Heart right ventricle (tissue), 16 donors: ENCODE measurements around the gene GPSM1. TPM values are rescaled to one million over a fixed set of nuclear protein-coding genes. Genes with fewer than 3 reads are reported as not detected.

Experiments
- ATAC-seq, 8 donors: fragments of 200-7000 bp; cut with Tn5 transposase; one replicate each; pipeline ENCODE4 v1.9.1; 2020; ENCODE audit warnings: mild to moderate bottlenecking in 8 of 8, moderate library complexity in 8 of 8, moderate number of reproducible peaks in 1 of 8
- DNase-seq, 2 donors: peaks; one replicate each; pipeline ENCODE4 v3.0.0-alpha.2; 2020
- H3K27ac ChIP-seq, 10 donors: fragments of 200-600 bp; sonication (generic) in 2 of 10; one replicate each; pipeline versions ENCODE4 v1.5.0 to v1.8.0; 2020 to 2022; ENCODE audit warnings: mild to moderate bottlenecking in 3 of 10
- H3K27me3 ChIP-seq, 7 donors: fragments of 200-600 bp; one replicate each; pipeline ENCODE4 v1.8.0; 2021 to 2022; ENCODE audit warnings: mild to moderate bottlenecking in 2 of 7
- H3K36me3 ChIP-seq, 9 donors: fragments of 200-600 bp; sonication (generic) in 1 of 9; one replicate each; pipeline versions ENCODE4 v1.5.0 to v1.8.0; 2020 to 2022; ENCODE audit warnings: mild to moderate bottlenecking in 2 of 9
- H3K4me1 ChIP-seq, 9 donors: fragments of 200-600 bp; sonication (generic) in 1 of 9; one replicate each; pipeline versions ENCODE4 v1.5.0 to v1.8.0; 2020 to 2022; ENCODE audit warnings: mild to moderate bottlenecking in 4 of 9
- H3K4me3 ChIP-seq, 10 donors: fragments of 200-600 bp; sonication (generic) in 2 of 10; one replicate each; pipeline versions ENCODE4 v1.5.0 to v1.8.0; 2020 to 2022; ENCODE audit warnings: mild to moderate bottlenecking in 7 of 10, moderate library complexity in 2 of 10
- H3K9me3 ChIP-seq, 11 donors: fragments of 200-600 bp in 10 of 11; sonication (generic) in 2 of 11; one replicate each; pipeline versions ENCODE4 v1.5.0 to v1.8.0; 2013 to 2022; ENCODE audit warnings: mild to moderate bottlenecking in 2 of 11, control low read depth in 1 of 11, moderate library complexity in 1 of 11
- CTCF ChIP-seq, 9 donors: fragments of 200-600 bp; sonication (generic) in 2 of 9; IDR thresholded peaks; one replicate each; pipeline versions ENCODE4 v1.5.0 to v1.8.0; 2021 to 2022; ENCODE audit warnings: antibody characterized with exemption in 9 of 9, mild to moderate bottlenecking in 5 of 9, moderate library complexity in 1 of 9
- WGBS, 2 donors: extraction: QIAGEN DNeasy Blood & Tissue Kit; methylation state at CpG; one replicate each; pipeline ENCODE4 v1.1.7; 2013; ENCODE audit warnings: inconsistent platforms in 1 of 2; 5-methylcytosine and 5-hydroxymethylcytosine counted together
- intact Hi-C, 10 donors: fragments of 100-400 bp; cut with DNase I; formaldehyde crosslinking; loops; one replicate each; pipeline versions ENCODE4 v1.11.1 to v1.14.2; 2022
- polyA plus RNA-seq, 2 donors: library from polyadenylated mRNA; stranded (reverse); fragments of 200-250 nt; gene quantifications; one replicate each; pipeline ENCODE4 v1.2.3, GENCODE V29; 2013
- total RNA-seq, 10 donors: library from RNA; stranded (reverse); fragmentation: NEBNext Ultra II Directional in 3 of 10; extraction: Animal tissue kit (Norgen Biotek cat#: 25700) in 3 of 10; gene quantifications; one replicate each; pipeline versions ENCODE4 v1.2.1 to v1.2.4, GENCODE V29; 2021 to 2023
- donor health status: Arrhythmogenic right ventricular cardiomyopathy.
- donor health status: ischemic (EF 13 %, LVEDD 7.1; RV severe dilation, severe dysfunction).
- donor health status: healthy with polysubstance abuse.
- donor health status: DM: no; HTN: yes; CAD: no.
- donor health status: DM: no; HTN: no; CAD: no.
- donor health status: ischemic (EF 25% LVEDD 6.9; RV normal size, moderate dysfunction).
- donor health status: ischemic (EF 25% LVEDD 5.7; RV mildly dilated, moderate dysfunction).
- donor health status: healthy.
- donor health status: DM: yes; HTN: yes; CAD: no.
- donor health status: Ischemic cardiomyopathy.
- donor health status: ischemic (EF 35%, LVEDD 5.7; RV mildly dilated, moderate dysfunction).
- donor health status: nonischemic (EF 11% LVEDD 7.7; RV severe dilation, severe dysfunction).
- donor health status: DM: yes; HTN: yes; CAD: no.
- donor health status: PGD.
- donor health status: ischemic (EF 29% LVEDD 5.4; RV normal size, mild dysfunction).
- donor health status: nonischemic (EF 23%, LVEDD 6.1; RV moderate dilation, normal function).

The GPSM1 gene
- total and polyA plus RNA-seq, 12 donors: 19.4 to 87.8 (median 25.8) TPM

- no peak for ATAC-seq
- Histone ChIP-seq H3K27me3 (no peaks in the 10 kb centered on the region), H3K36me3 (peaks cover 0 to 15% (median 0%) of the 10 kb centered on the region in 9 donors), H3K4me3 (no peak overlapping the region), H3K4me1 (peaks cover 6 to 39% (median 13%) of the 10 kb centered on the region in 9 donors), H3K27ac (no peak overlapping the region), H3K9me3 (no peaks in the 10 kb centered on the region)
- no peak for DNase-seq
- TF ChIP-seq CTCF (IDR thresholded peaks at IDR 0.05): no peak
- 86 to 88% methylated on average over 45 of the region's 45 CpGs for WGBS, 2 donors
- intact Hi-C loops: no loop called here
Observed at GRCh38 chr9:136367296-136368145, 40.2 kb downstream of the GPSM1 start.

GRCh38 chr9:136368190-136368589 is 40.9 kb downstream of the GPSM1 start:
- no peak for ATAC-seq
- no peaks in the 10 kb centered on the region for H3K9me3 ChIP-seq
- H3K4me1 ChIP-seq: peaks cover 5 to 40% (median 9%) of the 10 kb centered on the region in 9 donors
- 79 to 84% methylated on average over 18 of the region's 18 CpGs for WGBS, 2 donors
- intact Hi-C loops: no loop called here
- H3K4me3 ChIP-seq: no peak overlapping the region
- no peak for TF ChIP-seq CTCF (IDR thresholded peaks at IDR 0.05)
- no peak overlapping the region for H3K27ac ChIP-seq
- peaks cover 0 to 15% (median 0%) of the 10 kb centered on the region in 9 donors for H3K36me3 ChIP-seq
- H3K27me3 ChIP-seq: no peaks in the 10 kb centered on the region
- no peak for DNase-seq

GRCh38 chr9:136370037-136370436 is 42.7 kb downstream of the GPSM1 start:
- H3K27ac ChIP-seq: no peak overlapping the region
- no peak overlapping the region for H3K4me3 ChIP-seq
- 95% methylated on average over 19 of the region's 19 CpGs for WGBS, 2 donors
- intact Hi-C loops: no loop called here
- peaks cover 0 to 32% (median 6%) of the 10 kb centered on the region in 9 donors for H3K4me1 ChIP-seq
- H3K9me3 ChIP-seq: no peaks in the 10 kb centered on the region
- TF ChIP-seq CTCF (IDR thresholded peaks at IDR 0.05): no peak
- DNase-seq: no peak
- H3K27me3 ChIP-seq: no peaks in the 10 kb centered on the region
- no peak for ATAC-seq
- peaks cover 0 to 15% (median 0%) of the 10 kb centered on the region in 9 donors for H3K36me3 ChIP-seq

GRCh38 chr9:136370687-136371532 is 43.6 kb downstream of the GPSM1 start:
- no peaks in the 10 kb centered on the region for H3K27me3 ChIP-seq
- no peak for ATAC-seq
- no peak for TF ChIP-seq CTCF (IDR thresholded peaks at IDR 0.05)

More at GRCh38 chr9:136370687-136371532, 43.6 kb downstream of the GPSM1 start:
- Histone ChIP-seq H3K36me3 (peaks cover 0 to 15% (median 0%) of the 10 kb centered on the region in 9 donors), H3K9me3 (no peaks in the 10 kb centered on the region), H3K4me3 (no peak overlapping the region), H3K27ac (no peak overlapping the region), H3K4me1 (peaks cover 0 to 23% (median 6%) of the 10 kb centered on the region in 9 donors)
- no peak for DNase-seq
- WGBS, 2 donors: 93 to 94% methylated on average over 54 of the region's 54 CpGs
- intact Hi-C loops: no loop called here
